ENCODE measurements around the gene CASQ1.

CASQ1 gene

DNA sequence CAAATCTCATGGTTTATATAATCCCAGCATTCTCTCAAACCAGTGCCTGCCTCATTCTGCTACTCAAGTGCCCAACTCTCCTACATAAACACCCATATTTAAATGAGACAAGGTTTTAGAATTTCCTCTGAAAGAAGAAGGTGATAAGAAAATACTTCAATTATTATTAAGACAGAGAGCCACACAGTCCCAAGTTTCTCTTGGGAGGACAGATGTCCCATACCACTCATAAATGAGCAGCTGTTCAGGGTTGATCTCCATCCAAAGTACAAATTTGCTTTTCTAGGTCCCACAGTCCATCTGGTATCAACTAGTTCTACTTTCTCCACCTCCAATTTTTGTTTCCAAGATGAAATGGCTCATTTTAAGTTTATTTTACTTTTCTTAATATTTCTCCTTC lies 60.6 kb downstream of the CASQ1 start:
- DNase-seq (ENCODE audit: extremely low spot score) = no peak
- ChIA-PET POLR2A (interaction anchor here (1.2 kb wide), 1 partner anchor 149 kb away, joined by 3 read pairs; no protein-coding TSS in a partner anchor), CTCF (interaction anchor here (0.7 to 2.1 kb wide), 8 partner anchors 10 to 703 kb away, joined by 3 to 16 read pairs (median 8); partner anchors contain the start of genes CASQ1 and IGSF8)
- TF ChIP-seq ELF4 (IDR thresholded peaks at IDR 0.05) (no peak), LEF1 (IDR thresholded peaks at IDR 0.05; ENCODE audit: borderline replicate concordance) (no peak), SUZ12 (IDR thresholded peaks at IDR 0.05) (no peak), TARDBP (IDR thresholded peaks at IDR 0.05) (no peak), ZNF384 (IDR thresholded peaks at IDR 0.05) (no peak), ARNT (IDR thresholded peaks at IDR 0.05) (no peak), FOXM1 (IDR thresholded peaks at IDR 0.05; ENCODE audit: borderline replicate concordance) (no peak), HDGF (IDR thresholded peaks at IDR 0.05; ENCODE audit: borderline replicate concordance) (no peak), CTBP1 (IDR thresholded peaks at IDR 0.05; ENCODE audit: borderline replicate concordance) (no peak), FOXA1 (IDR thresholded peaks at IDR 0.05) (no peak), L3MBTL2 (conservative IDR thresholded peaks at IDR 0.05) (no peak), NFRKB (IDR thresholded peaks at IDR 0.05) (no peak), FOXK2 (IDR thresholded peaks at IDR 0.05) (no peak)
- TF ChIP-seq, protein P1, sequence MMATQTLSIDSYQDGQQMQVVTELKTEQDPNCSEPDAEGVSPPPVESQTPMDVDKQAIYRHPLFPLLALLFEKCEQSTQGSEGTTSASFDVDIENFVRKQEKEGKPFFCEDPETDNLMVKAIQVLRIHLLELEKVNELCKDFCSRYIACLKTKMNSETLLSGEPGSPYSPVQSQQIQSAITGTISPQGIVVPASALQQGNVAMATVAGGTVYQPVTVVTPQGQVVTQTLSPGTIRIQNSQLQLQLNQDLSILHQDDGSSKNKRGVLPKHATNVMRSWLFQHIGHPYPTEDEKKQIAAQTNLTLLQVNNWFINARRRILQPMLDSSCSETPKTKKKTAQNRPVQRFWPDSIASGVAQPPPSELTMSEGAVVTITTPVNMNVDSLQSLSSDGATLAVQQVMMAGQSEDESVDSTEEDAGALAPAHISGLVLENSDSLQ (IDR thresholded peaks at IDR 0.05) = no peak

Measured in HEK293T (cell line).